GM21528 (cell line): Measurements from ENCODE around the gene DEFB110.
A peak's percentile ranks its signal among the peaks of the same experiment; 100 is the strongest.

ENCODE experiments used
- ATAC-seq: cut with Tn5 transposase; IDR thresholded peaks from one replicate; pipeline ENCODE4 v1.9.1; 2021; ENCODE audit warnings: mild to moderate bottlenecking, moderate library complexity; ENCODE audit not compliant: unreplicated experiment, low FRiP score

DEFB110 gene

GRCh38 chr6:50021894-50022293, at the start of gene DEFB110:
TSS of gene DEFB110 (minus strand) at chr6:50021994. CDS start at chr6:50021935, 59 bp downstream.
- no peak for ATAC-seq

DNA sequence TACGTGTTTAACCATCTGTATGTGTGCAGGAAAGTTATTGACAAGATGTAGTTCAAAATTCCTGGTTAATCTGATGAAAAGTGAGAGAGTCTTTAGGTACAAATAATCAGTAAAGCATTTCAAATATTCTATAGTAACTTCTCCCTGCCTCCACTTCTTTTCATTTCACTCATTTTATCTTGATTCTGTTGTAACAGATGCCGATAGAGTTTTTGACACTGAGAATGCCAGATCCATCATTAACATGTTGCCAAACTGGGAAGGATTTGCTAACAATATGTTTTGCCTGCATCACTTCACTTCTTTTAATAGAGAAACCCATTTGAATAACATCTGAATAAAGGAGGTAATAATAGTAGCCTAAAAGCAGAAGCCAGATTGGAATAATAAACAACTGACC, 48.3 kb upstream of the DEFB110 start:
- no peak for ATAC-seq

DNA sequence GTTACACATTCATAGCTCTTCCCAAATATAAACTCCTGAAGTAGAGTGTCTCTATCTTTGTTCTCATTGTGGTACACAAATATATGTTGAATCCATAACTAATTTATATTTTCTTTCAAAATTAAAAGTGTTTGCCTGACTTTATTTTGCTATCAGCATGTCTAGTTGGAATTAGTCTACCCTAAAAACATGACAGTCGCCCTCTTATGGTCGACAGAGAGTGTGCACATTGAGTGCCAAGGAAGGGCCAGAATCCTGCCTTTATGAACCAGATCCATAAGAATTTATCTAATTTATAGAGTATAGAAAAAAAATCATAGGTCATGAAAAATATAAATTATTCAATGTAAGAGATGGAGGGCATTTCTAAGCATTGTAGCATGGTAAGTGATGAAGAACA, 40.3 kb upstream of the DEFB110 start:
- ATAC-seq, result no peak

DNA sequence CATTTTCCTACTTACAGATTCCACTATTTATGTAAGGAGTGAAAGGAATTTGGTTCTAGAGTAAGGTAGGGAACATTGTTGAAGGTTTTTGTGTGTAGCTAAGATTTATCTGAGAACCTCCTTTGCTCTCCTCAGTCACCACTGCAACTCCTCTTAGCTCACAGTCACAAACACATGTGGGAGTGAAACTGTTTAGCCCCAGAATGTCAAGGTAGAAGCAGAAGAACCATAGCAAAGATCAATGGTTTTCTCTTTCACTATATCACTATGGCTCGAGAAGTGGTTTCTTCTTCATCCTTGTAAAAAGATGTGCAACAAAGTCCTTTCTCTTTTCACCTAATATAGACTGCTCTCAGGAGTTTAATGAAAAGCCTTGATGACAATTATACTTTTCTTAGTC, 34.4 kb upstream of the DEFB110 start:
- no peak for ATAC-seq

GRCh38 chr6:50049829-50050228, 28.0 kb upstream of the DEFB110 start, which contains the start of gene DEFB112:
TSS of gene DEFB112 (minus strand) at chr6:50049929. CDS start at chr6:50049869, 60 bp downstream.
- no peak for ATAC-seq

- no peak for ATAC-seq
These were observed 25.2 kb upstream of the DEFB110 start for GRCh38 chr6:50047026-50047425.

- ATAC-seq, result no peak
These were observed 9.2 kb upstream of the DEFB110 start for GRCh38 chr6:50030777-50031562.

DNA sequence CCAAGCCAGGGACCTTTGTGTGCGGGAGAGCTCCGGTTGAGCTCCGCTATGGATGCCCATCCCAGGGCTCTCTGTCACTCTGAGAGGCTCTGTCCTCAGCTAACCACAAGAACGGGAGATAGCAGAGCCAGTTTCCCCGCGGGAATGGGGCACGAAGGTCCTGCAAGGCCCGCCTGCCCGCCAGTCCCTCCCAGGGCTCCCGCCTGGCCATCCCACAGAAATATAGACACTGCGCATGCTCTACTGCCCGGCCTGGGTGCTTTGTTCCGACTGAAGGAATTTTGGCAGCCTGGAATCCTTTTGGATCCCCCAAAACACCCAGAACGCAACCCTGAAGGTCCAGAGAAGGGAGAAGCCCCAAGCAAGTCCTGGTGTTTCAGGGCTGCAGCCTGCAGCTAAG, 8.6 kb upstream of the DEFB110 start:
- ATAC-seq, result no peak

DNA sequence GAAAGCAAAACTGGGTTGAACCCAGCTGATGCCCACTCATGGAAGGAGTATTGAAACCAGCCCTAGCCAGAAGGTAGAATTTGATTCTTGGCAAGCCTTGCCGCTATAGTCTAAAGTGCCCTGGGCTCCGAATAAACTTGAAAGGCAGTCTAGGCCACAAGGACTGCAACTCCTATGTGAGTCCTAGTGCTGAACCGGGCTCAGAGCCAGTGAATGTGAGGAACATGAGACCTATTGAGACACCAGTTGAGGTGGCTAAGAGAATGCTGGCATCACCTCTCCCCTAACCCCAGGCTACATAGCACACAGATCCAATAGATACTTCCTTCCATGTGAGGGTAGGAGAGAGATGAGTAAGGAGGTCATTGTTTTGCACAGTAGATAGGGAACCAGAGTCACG, 3.5 kb upstream of the DEFB110 start:
- no peak for ATAC-seq

GRCh38 chr6:50007819-50008218, 14.0 kb downstream of the DEFB110 start:
- no peak for ATAC-seq

DNA sequence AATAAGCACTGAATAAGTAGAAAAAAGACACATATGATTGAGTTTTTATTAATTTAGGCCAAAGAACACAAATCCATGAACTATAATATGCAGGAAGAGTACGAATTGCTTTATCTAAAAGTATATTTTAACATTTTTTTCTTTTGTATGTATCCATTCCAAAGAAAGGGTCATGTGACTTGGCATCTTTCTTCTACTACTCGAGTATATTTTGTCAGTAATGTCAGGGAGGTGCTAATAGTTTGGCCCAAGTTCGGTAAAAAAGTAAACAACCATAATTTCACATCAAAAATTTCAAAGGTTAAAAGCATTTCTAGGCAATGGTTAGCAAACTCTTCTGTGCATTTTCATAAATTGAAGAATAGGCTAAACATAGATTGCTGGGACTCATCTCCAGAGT, 18.7 kb downstream of the DEFB110 start:
- no peak for ATAC-seq

DNA sequence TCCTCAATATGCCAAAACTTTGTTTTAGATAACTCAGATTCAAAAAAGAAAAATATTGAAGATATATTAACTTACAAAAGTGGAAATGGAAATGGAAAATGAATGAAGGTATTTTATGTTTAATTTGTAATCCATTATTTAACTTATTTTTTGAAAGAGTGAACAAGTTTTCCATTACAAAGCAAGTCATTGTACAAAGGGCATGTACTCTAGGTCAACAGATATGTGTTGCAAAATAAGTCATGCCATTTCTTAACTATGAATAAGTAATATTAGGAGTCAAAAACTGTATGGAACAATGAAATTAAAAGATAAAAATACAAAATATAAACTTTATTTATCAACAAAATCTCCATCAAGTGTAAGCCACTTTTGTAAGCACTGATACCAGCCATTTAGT, 26.5 kb downstream of the DEFB110 start:
- ATAC-seq, result no peak

DNA sequence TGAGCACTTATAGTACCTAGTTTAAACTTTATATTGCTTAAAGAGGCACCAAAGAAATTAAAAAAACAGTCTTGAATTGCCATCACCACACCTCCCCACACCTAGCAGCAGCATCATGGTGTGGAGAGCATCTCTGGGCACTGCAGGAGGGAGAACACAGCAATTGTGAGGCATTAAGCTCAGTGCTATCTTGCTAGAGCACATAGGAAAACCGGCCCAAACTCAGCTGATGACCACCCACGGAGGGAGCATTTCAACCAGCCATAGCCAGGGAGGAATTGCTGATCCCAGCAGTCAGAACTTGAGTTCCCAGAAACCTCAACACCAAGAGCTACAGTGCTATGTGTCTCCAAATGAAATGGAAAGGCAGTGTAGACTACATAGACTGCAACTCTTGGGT, 32.9 kb downstream of the DEFB110 start:
- no peak for ATAC-seq

DNA sequence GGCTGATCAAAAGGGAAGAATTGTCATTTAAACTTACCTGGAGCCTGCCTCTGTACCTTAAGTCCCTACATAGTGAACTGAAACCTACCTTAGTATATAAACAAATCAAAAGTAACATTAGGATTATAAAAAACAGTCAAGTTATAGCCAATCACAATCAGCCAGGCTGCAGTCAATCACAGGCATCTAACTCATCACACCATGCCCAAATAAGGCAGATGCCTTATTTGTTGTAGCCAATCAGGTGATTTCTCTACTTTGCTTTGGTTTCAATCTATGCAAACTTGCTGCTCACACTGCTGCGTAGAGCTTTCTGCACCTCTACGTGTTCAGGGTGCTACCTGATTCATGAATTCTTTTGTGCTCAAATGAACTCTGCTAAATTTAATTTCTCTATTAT, 34.0 kb downstream of the DEFB110 start:
- ATAC-seq, result no peak

DNA sequence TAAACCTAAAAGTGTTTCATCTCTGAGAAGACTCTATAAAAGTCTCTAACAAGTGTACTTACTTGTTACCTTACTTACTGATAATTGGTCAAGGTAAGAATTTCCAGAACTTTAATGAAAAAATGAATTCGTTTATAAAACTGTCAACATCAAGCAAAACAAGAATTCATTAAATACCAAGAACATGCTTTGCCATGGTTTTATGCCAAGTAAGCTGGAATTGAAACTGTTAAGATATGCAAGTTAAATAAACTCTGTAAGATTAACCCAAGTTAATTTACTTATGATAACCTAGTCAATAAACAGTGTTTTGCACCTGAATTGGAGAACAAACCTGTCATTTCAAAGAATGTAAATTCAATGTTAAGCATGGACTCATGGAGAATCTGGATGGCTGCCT, 35.2 kb downstream of the DEFB110 start:
- ATAC-seq, result no peak

- no peak for ATAC-seq
These were observed 39.7 kb downstream of the DEFB110 start for GRCh38 chr6:49982046-49982445.

GRCh38 chr6:49980898-49981297, 40.9 kb downstream of the DEFB110 start:
- ATAC-seq, result peak; percentile 48

- ATAC-seq, result no peak
These were observed 42.2 kb downstream of the DEFB110 start for GRCh38 chr6:49979584-49979983.

- ATAC-seq, result peak; percentile 67
These were observed 43.2 kb downstream of the DEFB110 start for GRCh38 chr6:49978332-49979226.

GRCh38 chr6:49969605-49970004, 52.2 kb downstream of the DEFB110 start, which contains the start of gene DEFB113:
TSS of gene DEFB113 (minus strand) at chr6:49969625. CDS start at chr6:49969625, 0 bp downstream.
- no peak for ATAC-seq
